Activated naive CD4-positive, alpha-beta T cell treated with anti-CD3 and anti-CD28 coated beads, Interleukin-2, amount 10 ng/mL, durations not matched to agents 7 days and 5 days (primary cell): ENCODE data around the gene RAD51B.
A peak's percentile ranks its signal among the peaks of the same experiment; 100 is the strongest.

Experiments used
- CTCF ChIA-PET: fragments of 350-600 bp; sonication (Branson Sonifier 250); formaldehyde crosslinking; loops from one replicate; lab custom pipeline; 2021; ENCODE audit warnings: antibody characterized with exemption; lab: Charles Lee
- DNase-seq: peaks from one replicate; pipeline ENCODE4 v3.0.0-alpha.2; 2020
- H3K27ac Mint-ChIP-seq: one replicate; pipeline ENCODE4 v1.8.0; 2021; ENCODE audit warnings: mild to moderate bottlenecking, moderate library complexity, mixed read lengths
- H3K27me3 Mint-ChIP-seq: one replicate; pipeline ENCODE4 v1.8.0; 2021; ENCODE audit warnings: mild to moderate bottlenecking, mixed read lengths
- H3K36me3 Mint-ChIP-seq: one replicate; pipeline ENCODE4 v1.8.0; 2021; ENCODE audit warnings: mixed read lengths
- H3K4me1 Mint-ChIP-seq: one replicate; pipeline ENCODE4 v1.8.0; 2021; ENCODE audit warnings: mixed read lengths
- H3K4me3 Mint-ChIP-seq: one replicate; pipeline ENCODE4 v1.8.0; 2021; ENCODE audit warnings: mild to moderate bottlenecking, moderate library complexity, mixed read lengths
- H3K9me3 Mint-ChIP-seq: one replicate; pipeline ENCODE4 v1.8.0; 2021; ENCODE audit warnings: mixed read lengths

RAD51B gene

DNA sequence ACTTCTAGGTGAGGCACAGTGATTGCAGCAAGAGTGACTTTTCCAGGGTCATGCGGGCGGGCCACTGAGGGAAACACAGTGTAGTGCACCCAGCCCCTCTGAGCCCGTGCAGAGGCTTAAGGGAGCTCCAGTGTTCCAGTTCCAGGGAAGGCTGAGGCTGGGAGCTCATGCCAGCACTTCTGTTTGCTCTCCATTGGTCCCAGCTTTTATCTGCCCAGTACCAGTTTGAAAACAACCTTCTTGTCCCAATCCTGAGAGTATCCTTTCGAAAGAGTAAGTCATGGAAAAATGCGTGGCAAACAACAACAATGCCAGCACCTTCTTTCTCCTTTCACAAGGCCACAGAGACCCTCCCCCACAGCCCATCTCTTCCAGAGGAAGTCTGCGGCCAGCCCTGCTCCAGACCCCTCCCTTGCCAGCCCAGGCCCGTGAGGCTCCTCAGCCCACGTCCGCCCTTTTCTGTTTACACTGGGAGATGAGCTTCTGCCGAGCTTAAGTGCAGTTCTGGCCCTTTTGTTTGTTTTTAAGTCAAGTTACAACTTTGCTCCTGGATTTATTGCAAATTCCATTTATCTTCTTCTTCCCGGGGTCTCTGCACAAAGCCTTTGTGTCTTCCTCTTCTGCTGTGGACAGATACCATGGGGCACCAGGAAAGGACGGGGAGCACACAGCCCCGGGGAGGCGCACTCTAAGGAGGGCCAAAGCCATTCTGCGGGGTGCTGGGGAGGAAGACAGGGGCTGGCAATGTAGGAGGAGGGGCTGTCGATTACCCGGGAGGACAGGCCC is 787.7 kb downstream of the RAD51B start:
- peak; percentile 28 for DNase-seq
- Mint-ChIP-seq H3K27me3 (no peaks in the 10 kb centered on the region), H3K4me3 (no peak overlapping the region), H3K9me3 (peaks cover 5% of the 10 kb centered on the region), H3K27ac (peak overlapping the region; percentile 78), H3K36me3 (no peaks in the 10 kb centered on the region), H3K4me1 (peaks cover 15% of the 10 kb centered on the region)
- CTCF ChIA-PET: no interaction called here

DNA sequence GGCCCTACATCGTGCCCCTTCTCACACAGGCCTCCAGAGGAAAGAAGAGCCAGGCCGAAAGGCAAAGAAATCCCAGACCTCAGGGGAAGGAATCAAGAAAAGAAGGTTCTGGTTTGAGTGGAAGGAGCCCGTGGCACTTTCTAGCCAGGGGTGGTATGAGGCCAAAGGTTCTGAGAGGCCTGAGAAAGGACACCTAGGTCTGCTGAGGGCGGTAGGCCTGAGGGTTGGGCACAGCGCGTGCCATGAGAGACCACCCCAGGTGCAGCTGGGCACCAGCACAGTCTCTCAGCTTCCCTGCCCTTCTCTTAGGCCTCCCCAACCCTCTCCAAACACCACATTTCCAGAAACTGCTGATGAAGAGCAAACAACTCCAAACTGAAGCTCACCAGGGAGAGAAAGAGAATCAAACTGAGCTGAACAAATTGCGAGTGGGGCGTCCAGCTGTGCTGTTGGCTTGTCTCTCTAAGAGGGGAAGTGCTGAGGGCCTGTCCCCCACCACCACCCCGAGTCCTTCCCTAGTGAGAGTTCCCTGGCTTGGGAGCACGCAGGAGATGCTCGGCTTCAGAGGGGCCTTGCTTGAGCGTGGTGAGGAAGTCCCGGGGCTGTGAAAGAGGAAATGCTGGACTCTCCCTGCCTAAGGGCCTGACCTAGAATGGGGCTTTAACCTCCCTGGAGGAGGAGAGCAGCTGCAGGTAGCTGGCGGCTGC is 788.4 kb downstream of the RAD51B start:
- H3K27ac Mint-ChIP-seq: peak overlapping the region; percentile 78
- H3K9me3 Mint-ChIP-seq: peaks cover 9% of the 10 kb centered on the region
- no peak for DNase-seq
- CTCF ChIA-PET: interaction anchor here (1.0 kb wide), 1 partner anchor 36 kb away, joined by 3 read pairs; no protein-coding TSS in a partner anchor
- no peaks in the 10 kb centered on the region for H3K27me3 Mint-ChIP-seq
- H3K36me3 Mint-ChIP-seq: no peaks in the 10 kb centered on the region
- no peak overlapping the region for H3K4me3 Mint-ChIP-seq
- H3K4me1 Mint-ChIP-seq: peaks cover 15% of the 10 kb centered on the region

DNA sequence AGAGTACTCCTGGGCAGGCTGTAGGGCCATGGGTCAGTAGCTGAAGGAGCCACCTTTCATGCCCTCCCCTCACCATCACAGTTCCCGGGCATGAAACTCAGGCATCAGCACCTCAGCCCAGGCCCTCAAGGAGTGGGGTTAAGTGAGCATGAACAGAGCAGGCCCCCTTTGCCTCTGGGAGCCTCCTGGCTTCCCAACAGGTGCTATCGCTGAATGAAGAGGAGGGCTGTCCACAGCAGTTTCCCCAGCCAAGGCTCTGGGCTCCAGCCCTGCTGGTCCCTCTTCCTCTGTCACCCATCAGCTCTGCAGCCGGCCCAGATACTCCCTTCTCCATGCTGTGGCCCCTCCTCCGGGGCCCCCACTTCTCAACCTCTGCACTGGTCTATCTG is 789.0 kb downstream of the RAD51B start:
- Mint-ChIP-seq H3K36me3 (no peaks in the 10 kb centered on the region), H3K4me1 (peaks cover 15% of the 10 kb centered on the region), H3K4me3 (no peak overlapping the region), H3K9me3 (peaks cover 9% of the 10 kb centered on the region), H3K27ac (no peak overlapping the region), H3K27me3 (no peaks in the 10 kb centered on the region)
- CTCF ChIA-PET: interaction anchor here (1.0 kb wide), 1 partner anchor 37 kb away, joined by 3 read pairs; no protein-coding TSS in a partner anchor
- no peak for DNase-seq

DNA sequence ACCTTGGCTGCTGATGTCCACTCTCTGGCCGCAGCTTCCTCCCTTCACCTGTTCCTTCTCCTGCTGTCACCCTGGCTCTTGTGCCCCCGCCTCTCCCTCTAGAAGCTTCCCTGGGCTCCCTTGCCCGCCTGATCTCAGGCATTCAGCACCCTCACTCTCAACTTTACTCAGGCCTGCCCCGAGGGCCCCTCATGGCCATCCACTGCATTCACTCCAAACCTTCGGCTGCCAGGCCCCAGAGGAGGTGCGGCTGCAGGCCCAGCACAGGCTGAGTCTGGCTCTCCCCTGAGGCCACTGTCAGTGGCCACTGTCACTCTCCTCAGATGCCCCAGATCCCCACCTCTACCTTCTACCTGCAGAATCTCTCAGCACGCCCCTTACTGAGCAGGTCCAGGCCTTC is 789.4 kb downstream of the RAD51B start:
- Mint-ChIP-seq H3K9me3 (peaks cover 13% of the 10 kb centered on the region), H3K27ac (no peak overlapping the region), H3K4me1 (peaks cover 15% of the 10 kb centered on the region), H3K27me3 (no peaks in the 10 kb centered on the region), H3K36me3 (no peaks in the 10 kb centered on the region), H3K4me3 (no peak overlapping the region)
- CTCF ChIA-PET: interaction anchor here (1.0 kb wide), 1 partner anchor 37 kb away, joined by 3 read pairs; no protein-coding TSS in a partner anchor
- no peak for DNase-seq

DNA sequence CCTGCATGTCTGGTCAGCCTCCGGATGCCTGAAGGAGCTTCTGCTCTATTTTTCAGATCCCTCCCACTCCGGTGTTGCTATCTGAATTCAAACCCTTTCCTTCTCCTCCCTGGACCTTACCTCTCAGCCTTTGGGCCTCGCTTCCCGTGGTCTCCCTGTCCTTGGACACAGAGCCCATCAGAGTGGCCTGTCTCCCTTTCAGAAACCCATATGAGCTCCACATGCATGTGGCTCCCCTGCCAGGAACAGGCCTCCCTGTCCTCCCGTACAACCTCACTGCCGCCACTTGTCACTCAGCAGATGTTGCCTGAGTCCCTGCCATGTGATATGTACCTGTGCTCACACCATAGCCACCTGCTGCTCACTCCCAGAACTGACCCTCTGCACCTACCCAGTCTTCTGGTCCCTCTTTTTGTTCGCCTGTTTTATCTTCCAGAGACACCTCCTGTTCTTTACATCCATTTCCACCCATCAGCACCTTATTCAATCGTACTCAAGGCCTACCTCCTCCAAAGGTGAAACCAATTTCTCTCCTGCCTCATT is 790.7 kb downstream of the RAD51B start:
- DNase-seq: no peak
- peaks cover 15% of the 10 kb centered on the region for H3K4me1 Mint-ChIP-seq
- no peaks in the 10 kb centered on the region for H3K36me3 Mint-ChIP-seq
- H3K27me3 Mint-ChIP-seq: no peaks in the 10 kb centered on the region
- H3K27ac Mint-ChIP-seq: no peak overlapping the region
- H3K9me3 Mint-ChIP-seq: peaks cover 20% of the 10 kb centered on the region
- CTCF ChIA-PET: no interaction called here
- no peak overlapping the region for H3K4me3 Mint-ChIP-seq

DNA sequence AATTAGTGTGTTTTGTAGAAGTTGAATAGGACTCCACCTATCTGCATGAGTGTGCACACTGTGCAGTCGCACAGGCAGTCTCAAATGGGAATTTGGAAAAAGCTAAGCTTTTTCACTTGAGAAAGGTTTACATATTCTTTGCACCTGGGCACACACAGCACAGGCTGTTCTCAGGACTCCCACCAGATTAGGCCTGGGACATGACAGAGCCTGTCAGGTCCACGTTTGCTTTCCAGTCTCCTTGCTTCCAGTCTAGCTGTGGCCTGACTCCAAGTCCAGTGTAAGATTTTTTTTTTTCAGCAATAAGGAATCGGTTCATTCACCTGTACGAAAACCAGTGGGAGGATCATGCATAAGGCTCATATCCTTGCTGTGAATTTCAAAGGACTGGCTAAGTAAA is 792.0 kb downstream of the RAD51B start:
- peaks cover 15% of the 10 kb centered on the region for H3K4me1 Mint-ChIP-seq
- no peak for DNase-seq
- H3K27me3 Mint-ChIP-seq: no peaks in the 10 kb centered on the region
- H3K9me3 Mint-ChIP-seq: peaks cover 23% of the 10 kb centered on the region
- no peak overlapping the region for H3K4me3 Mint-ChIP-seq
- CTCF ChIA-PET: no interaction called here
- no peak overlapping the region for H3K27ac Mint-ChIP-seq
- H3K36me3 Mint-ChIP-seq: peaks cover 4% of the 10 kb centered on the region

DNA sequence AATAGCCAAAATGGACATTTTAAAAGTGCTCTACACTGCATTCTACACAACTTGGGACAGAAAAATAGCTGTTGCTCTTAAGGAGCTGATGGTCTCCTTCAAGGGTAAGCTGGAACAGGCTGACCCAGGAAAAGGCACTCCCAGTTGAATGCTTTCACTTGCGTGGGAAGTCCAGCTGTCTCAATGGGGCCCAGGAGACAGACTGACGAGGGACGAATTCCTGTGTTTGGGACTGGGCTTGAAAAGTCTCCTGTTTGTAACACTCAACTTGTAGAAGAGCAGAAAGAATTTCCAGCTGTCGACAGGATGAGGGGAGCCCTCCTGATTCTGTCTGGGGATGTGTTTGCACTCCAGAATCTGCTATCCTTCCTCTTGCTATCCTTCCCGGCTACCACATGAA is 792.5 kb downstream of the RAD51B start:
- peaks cover 11% of the 10 kb centered on the region for H3K4me1 Mint-ChIP-seq
- peaks cover 28% of the 10 kb centered on the region for H3K9me3 Mint-ChIP-seq
- no peak overlapping the region for H3K27ac Mint-ChIP-seq
- no peaks in the 10 kb centered on the region for H3K27me3 Mint-ChIP-seq
- peaks cover 4% of the 10 kb centered on the region for H3K36me3 Mint-ChIP-seq
- DNase-seq: no peak
- H3K4me3 Mint-ChIP-seq: no peak overlapping the region
- CTCF ChIA-PET: no interaction called here

DNA sequence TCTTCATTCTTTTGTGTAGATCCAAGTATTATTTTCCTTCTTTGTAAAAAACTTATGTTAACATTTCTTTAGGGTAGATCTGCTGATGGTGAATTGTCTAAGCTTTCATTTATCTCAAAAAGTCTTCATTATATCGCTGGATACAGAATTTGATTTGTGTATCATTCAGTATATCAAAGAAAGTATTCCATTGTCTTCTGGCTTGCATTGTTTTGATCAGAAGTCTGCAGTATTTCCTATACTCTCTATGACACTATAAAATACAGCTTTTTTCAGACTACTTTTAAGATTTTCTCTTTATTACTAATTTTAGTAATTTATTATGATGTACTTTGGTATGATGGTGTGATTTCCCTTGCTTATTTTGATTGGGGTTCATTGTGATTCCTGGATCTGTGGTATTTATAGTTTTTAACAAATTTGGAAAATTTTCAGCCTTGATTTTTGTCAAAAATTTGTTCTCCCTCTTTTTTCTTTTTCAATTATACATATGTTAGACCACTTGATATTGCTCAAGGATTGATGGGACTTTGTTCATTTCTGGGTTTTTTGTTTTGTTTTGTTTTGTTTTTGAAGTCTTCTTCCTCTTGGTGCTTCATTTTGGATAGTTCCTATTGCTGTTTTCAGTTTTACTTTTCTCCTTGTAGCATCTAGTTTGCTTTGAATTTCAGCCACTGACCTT is 796.8 kb downstream of the RAD51B start:
- Mint-ChIP-seq H3K4me3 (no peak overlapping the region), H3K36me3 (peaks cover 8% of the 10 kb centered on the region), H3K4me1 (no peaks in the 10 kb centered on the region), H3K27ac (no peak overlapping the region), H3K9me3 (peaks cover 39% of the 10 kb centered on the region), H3K27me3 (no peaks in the 10 kb centered on the region)
- no peak for DNase-seq
- CTCF ChIA-PET: no interaction called here

DNA sequence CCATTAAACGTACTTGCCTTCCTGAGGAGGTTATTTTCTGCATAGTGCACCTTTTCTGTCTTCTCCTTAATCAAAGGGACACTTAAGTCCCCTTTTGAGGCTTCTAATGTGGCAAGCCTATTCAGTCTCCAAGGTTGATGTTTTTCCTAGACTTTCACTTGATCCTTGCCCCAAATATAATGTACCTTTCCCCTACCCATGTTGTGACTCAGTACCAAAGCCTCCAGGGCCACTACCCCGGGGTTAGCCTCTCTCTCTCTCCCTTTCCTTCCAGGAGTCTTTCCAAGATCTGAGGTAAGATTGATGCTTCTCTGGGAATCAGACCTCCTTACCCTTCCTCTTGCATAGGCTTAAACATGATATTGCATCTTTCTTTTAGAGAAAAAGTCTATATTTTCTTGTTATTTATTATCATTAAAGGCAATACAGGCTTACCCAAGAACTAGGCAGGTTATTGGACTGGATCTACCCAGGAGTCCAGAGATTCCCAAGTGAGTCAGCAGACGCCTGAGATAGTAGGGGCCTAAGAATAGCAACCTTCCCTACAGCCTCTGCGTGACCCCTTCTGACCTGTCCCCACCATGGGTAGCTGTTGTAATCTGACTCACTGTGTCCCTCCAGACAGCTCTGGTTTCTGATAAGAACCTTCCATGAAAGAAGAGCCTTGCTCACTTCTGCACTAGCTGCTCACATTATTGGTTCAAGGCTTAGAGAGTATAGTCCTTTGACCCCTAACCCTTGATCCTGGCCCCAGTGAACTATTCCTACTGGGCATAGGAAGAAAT is 800.4 kb downstream of the RAD51B start:
- H3K27me3 Mint-ChIP-seq: no peaks in the 10 kb centered on the region

DNA sequence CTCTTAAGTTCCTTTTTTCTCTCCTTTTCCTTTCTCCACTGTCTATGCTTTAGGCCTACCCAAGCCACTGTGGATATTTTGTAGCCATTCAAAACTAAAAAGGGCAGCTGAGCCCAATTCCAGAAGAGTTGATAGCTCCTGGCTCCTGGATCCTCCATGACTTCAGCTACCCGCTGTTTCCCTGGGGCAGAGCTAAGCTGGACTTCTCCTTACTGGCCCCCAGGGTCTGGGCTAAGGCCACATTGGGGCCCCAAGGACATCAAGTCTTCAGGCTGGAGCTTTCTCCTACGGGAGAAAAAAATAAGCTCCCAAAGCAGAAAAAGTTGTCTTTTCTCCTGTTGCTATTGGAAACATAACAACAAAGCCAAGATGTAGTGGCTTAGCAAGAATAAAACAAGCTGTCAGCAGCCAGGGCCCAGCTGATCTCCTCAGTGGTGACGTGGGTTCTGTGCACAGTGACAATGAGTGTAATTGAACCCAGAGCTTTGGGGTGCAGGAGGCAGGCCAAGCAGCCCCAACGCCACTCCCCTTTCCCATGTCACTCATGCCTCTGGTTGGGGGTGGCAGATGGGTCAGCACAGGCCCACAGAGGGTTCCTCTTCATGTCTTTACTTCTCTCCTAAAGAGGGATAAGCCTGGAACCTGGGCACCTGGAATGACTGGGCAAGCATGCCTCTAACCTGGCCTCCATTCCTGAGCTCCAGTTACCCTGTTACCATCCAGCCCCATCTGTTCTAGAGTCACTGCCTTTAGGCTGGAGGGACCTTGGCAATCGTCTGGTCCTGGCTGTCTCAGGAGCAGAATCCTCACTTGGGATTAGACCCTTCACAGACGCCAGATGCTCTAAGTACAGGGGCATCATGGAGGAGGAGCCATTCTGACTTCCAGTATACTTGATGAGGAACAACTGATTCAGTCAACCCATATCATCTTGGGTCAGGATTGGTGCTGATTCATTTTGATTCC is 802.1 kb downstream of the RAD51B start:
- H3K9me3 Mint-ChIP-seq: peaks cover 15% of the 10 kb centered on the region
- H3K27me3 Mint-ChIP-seq: no peaks in the 10 kb centered on the region
- H3K4me3 Mint-ChIP-seq: no peak overlapping the region
- H3K36me3 Mint-ChIP-seq: peaks cover 5% of the 10 kb centered on the region
- CTCF ChIA-PET: no interaction called here
- no peaks in the 10 kb centered on the region for H3K4me1 Mint-ChIP-seq
- DNase-seq: no peak
- H3K27ac Mint-ChIP-seq: no peak overlapping the region

More for the DNA sequence above, 800.4 kb downstream of the RAD51B start:
- no peak overlapping the region for H3K27ac Mint-ChIP-seq
- no peak overlapping the region for H3K4me3 Mint-ChIP-seq
- no peaks in the 10 kb centered on the region for H3K4me1 Mint-ChIP-seq
- peaks cover 8% of the 10 kb centered on the region for H3K36me3 Mint-ChIP-seq
- CTCF ChIA-PET: no interaction called here
- peaks cover 24% of the 10 kb centered on the region for H3K9me3 Mint-ChIP-seq
- no peak for DNase-seq

DNA sequence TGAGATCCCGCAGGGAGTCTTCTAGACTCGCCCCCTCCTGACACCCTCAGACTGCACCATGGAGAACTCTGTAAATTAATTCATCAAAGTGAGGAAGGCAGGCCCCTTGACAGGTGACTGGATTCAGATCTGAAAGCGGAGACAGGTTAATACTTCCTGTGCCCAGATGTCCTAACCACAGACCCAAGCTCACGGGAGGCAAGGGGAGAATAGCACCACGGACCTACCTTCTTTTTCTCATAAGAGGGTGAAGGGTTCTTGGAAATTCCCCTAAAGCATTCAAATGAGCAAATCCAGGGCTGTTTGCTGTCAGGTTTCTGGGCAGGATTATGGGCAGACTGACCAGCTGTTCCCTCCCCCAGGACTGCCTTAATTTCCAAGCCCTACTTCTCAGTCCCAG is 803.3 kb downstream of the RAD51B start:
- Mint-ChIP-seq H3K9me3 (peaks cover 5% of the 10 kb centered on the region), H3K4me1 (peaks cover 4% of the 10 kb centered on the region), H3K27ac (no peak overlapping the region), H3K4me3 (no peak overlapping the region), H3K27me3 (peaks cover 9% of the 10 kb centered on the region), H3K36me3 (peaks cover 5% of the 10 kb centered on the region)
- CTCF ChIA-PET: no interaction called here
- DNase-seq: no peak

DNA sequence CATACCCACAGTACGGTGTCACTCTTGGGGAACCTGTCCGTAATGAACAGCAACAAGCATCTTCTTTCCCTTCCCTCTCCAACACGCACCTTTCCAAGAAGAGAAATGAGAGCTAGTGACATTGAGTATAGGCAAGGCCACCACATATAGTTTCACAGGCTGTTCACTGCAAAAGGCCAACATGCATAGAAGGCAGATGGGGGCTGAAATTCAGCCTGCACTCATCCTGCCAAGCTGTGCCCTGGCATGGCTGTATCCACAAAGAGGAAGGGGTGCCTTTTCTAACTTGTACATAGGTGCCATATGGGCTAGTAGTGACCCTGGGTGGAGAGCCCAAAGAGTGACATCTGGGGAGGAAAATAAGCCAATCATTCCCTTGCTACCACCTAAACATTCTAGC is 803.7 kb downstream of the RAD51B start:
- no peak overlapping the region for H3K27ac Mint-ChIP-seq
- H3K4me3 Mint-ChIP-seq: no peak overlapping the region

DNA sequence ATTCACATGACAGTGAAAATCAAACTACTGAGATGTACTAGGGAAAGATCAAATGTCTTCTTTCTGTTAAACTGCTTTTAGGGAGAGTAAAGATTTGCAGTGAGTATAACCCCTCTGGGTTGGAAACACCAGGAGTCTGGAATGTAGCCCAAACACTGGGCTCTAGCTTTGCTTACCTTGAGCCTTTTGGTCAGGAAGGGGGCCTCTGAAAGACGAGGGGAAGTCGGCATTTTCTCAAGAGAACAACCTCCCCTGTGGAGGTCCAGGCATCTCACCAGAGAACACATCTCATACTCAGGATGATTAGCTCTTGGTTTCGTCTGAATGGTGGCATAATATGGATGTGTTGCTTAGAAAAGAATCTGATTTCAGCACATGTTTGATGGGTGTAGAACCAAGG is 804.2 kb downstream of the RAD51B start:
- no peak for DNase-seq
- Mint-ChIP-seq H3K4me3 (no peak overlapping the region), H3K36me3 (peaks cover 2% of the 10 kb centered on the region), H3K9me3 (peaks cover 2% of the 10 kb centered on the region), H3K4me1 (peaks cover 12% of the 10 kb centered on the region), H3K27ac (no peak overlapping the region), H3K27me3 (peaks cover 19% of the 10 kb centered on the region)
- CTCF ChIA-PET: no interaction called here

More for the DNA sequence above, 803.7 kb downstream of the RAD51B start:
- H3K4me1 Mint-ChIP-seq: peaks cover 7% of the 10 kb centered on the region
- no peak for DNase-seq
- CTCF ChIA-PET: no interaction called here
- H3K9me3 Mint-ChIP-seq: peaks cover 4% of the 10 kb centered on the region
- H3K27me3 Mint-ChIP-seq: peaks cover 13% of the 10 kb centered on the region
- H3K36me3 Mint-ChIP-seq: peaks cover 4% of the 10 kb centered on the region
